ENCODE data around the gene WDR11.

WDR11 gene

GRCh38 chr10:120953897-120954296 is 102.7 kb downstream of the WDR11 start:
- Histone ChIP-seq H3K27ac (ENCODE audit: poor library complexity, severe bottlenecking) (no peak overlapping the region), H3K4me3 (ENCODE audit: severe bottlenecking) (no peak overlapping the region), H3K9me3 (ENCODE audit: severe bottlenecking) (no peaks in the 10 kb centered on the region), H3K36me3 (ENCODE audit: low read depth) (no peaks in the 10 kb centered on the region), H3K4me1 (ENCODE audit: insufficient read depth, poor library complexity, severe bottlenecking) (no peaks in the 10 kb centered on the region), H3K27me3 (ENCODE audit: insufficient read depth, poor library complexity, severe bottlenecking) (no peaks in the 10 kb centered on the region)
- DNase-seq (ENCODE audit: low spot score): no peak
- no peak for TF ChIP-seq CTCF (IDR thresholded peaks at IDR 0.05; ENCODE audit: poor library complexity, severe bottlenecking)
- ATAC-seq (ENCODE audit: low read depth): no peak; the same call in 2 of the 3 replicates

Data from RWPE2 (cell line).